Vagina (tissue), 2 donors: ENCODE measurements around the gene IREB2.

ENCODE experiments used
- POLR2AphosphoS5 ChIP-seq, 2 donors: sonication (generic); formaldehyde crosslinking; IDR thresholded peaks; one replicate each; pipeline ENCODE4 v1.9.0; 2017; ENCODE audit warnings: antibody characterized with exemption in 2 of 2, mild to moderate bottlenecking in 2 of 2, low read depth in 1 of 2; ENCODE audit not compliant: insufficient read depth in 1 of 2
- TF ChIP-seq, protein P1 (sequence below), 3 experiments: fragments of 450-650 bp in 2 of 3; fragments of 200-600 bp in 1 of 3; sonication (generic) in 1 of 3; IDR thresholded peaks; one replicate each; pipeline ENCODE4 v1.5.1; 2017 to 2019; ENCODE audit warnings: antibody characterized with exemption in 3 of 3, mild to moderate bottlenecking in 2 of 3, moderate library complexity in 2 of 3

DNA sequence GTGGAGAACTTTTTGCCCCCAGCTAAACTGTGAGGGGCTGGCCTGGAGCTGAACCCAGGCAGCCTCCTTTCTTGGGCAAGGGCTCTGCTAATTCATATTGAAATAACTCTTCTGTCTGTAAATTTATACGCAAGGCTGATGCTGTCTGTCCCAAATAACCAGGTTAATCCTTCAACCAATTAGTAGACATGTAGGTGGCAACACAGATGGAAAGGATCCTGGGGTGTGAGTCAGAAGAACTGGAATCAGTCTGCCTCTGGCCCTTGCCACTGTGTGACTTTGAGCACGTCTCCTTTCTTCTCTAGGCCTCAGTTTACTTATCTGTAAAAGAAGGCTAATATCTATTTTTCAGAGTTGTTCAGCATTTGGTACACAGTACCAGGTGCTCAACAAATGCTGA lies 48.3 kb upstream of the IREB2 start:
- no peak for TF ChIP-seq POLR2AphosphoS5 (IDR thresholded peaks at IDR 0.05; ENCODE audit: insufficient read depth in 1 of 2, low read depth in 1 of 2)
- TF ChIP-seq, protein P1, sequence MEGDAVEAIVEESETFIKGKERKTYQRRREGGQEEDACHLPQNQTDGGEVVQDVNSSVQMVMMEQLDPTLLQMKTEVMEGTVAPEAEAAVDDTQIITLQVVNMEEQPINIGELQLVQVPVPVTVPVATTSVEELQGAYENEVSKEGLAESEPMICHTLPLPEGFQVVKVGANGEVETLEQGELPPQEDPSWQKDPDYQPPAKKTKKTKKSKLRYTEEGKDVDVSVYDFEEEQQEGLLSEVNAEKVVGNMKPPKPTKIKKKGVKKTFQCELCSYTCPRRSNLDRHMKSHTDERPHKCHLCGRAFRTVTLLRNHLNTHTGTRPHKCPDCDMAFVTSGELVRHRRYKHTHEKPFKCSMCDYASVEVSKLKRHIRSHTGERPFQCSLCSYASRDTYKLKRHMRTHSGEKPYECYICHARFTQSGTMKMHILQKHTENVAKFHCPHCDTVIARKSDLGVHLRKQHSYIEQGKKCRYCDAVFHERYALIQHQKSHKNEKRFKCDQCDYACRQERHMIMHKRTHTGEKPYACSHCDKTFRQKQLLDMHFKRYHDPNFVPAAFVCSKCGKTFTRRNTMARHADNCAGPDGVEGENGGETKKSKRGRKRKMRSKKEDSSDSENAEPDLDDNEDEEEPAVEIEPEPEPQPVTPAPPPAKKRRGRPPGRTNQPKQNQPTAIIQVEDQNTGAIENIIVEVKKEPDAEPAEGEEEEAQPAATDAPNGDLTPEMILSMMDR (IDR thresholded peaks at IDR 0.05) = no peak
